Kidney epithelial cell (primary cell): ENCODE data around the gene TMEM81. TPM values are rescaled to one million over a fixed set of nuclear protein-coding genes. Genes with fewer than 3 reads are reported as not detected.

Source experiments
- DNase-seq: peaks from one replicate; pipeline ENCODE4 v3.0.0-alpha.2; 2010; ENCODE audit warnings: low read depth
- H3K27me3 ChIP-seq: 2 replicates; pipeline ENCODE4 v1.6.0; 2011; ENCODE audit warnings: low read length; ENCODE audit not compliant: control insufficient read depth, insufficient read depth
- H3K36me3 ChIP-seq: 2 replicates; pipeline ENCODE4 v1.5.1; 2011; ENCODE audit warnings: low read length; ENCODE audit not compliant: control insufficient read depth, insufficient read depth
- H3K4me3 ChIP-seq: 2 replicates; pipeline ENCODE4 v1.5.1; 2011; ENCODE audit warnings: low read depth, mild to moderate bottlenecking, control low read depth, low read length
- CTCF ChIP-seq: IDR thresholded peaks from 2 replicates; pipeline ENCODE4 v1.5.1; 2011; ENCODE audit warnings: mild to moderate bottlenecking, moderate library complexity, low read length, control low read depth, inconsistent platforms; ENCODE audit not compliant: insufficient read depth, poor library complexity, severe bottlenecking
- total RNA-seq: library from RNA; depleted of rRNA; stranded (reverse); fragments of >200 nt; gene quantifications from 2 replicates; pipeline ENCODE4 v1.2.3, GENCODE V29; 2015

The TMEM81 gene
- total RNA-seq, 1 donor from 2014 or later = 3.0 TPM

DNA sequence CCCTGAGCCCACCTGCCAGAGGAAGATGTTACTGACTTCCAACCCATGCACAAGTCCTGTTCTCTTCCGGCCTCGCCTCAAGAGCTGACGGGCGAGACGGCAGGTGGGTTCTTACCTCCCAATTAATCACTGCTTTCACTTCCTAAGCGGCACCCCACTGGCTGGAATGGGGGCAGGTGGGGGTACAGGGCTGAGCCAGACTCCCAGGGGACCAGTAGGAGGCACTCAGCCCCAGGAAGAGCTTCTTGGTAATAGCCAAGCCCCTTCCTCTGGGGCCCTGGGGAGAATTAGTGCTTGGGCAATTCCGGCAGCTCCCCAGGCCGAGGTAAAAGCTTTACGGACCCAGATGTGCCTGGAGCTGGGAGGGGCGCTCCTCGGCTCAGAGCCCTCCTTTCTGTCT lies 31.6 kb downstream of the TMEM81 start:
- peaks cover 29% of the 10 kb centered on the region for H3K27me3 ChIP-seq
- H3K4me3 ChIP-seq = no peak overlapping the region
- no peak for DNase-seq
- TF ChIP-seq CTCF = no peak
- no peaks in the 10 kb centered on the region for H3K36me3 ChIP-seq

DNA sequence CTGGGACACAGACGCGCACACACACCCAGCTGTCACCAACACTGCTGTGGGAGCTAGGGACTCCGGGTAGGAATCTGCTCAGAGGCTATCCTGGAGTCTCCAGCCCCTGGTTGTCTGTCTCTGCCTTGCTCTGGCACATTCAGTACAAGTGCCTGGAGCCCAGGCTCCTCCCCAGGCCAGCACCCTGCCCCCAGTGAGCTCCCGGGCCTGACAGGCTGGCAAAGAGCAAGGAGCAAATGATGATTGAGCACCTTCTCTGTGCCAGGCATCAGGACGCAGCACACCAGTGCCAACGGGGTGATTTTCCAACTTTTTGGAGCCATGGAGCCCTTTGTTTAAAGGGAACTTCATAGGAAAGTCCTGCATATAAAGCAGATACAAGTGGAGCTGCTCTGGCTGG lies 34.8 kb downstream of the TMEM81 start:
- peaks cover 49% of the 10 kb centered on the region for H3K27me3 ChIP-seq
- no peaks in the 10 kb centered on the region for H3K36me3 ChIP-seq
- no peak overlapping the region for H3K4me3 ChIP-seq
- no peak for TF ChIP-seq CTCF
- no peak for DNase-seq

DNA sequence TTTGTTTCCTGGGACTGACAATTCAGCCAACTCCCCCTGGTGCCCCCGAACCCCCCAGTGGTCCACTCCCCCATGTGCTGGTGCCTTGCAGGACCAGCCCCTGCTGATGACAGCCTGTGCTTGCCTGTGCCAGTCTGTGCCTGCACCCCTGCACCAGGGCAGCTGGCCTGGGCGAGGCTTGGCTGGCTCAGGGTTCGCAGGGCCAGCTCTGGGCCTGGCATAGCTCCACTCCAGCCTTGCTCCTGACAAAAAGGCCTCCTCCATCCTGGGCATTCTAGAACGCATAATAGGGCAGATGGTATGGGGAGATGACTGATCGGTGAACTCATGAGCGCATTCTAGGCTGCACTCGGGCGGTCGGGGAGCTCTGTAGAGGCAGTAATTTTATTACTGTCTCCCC lies 35.9 kb downstream of the TMEM81 start:
- Histone ChIP-seq H3K27me3 (peaks cover 55% of the 10 kb centered on the region), H3K36me3 (no peaks in the 10 kb centered on the region), H3K4me3 (no peak overlapping the region)
- DNase-seq = no peak
- no peak for TF ChIP-seq CTCF

- no peak for TF ChIP-seq CTCF
- Histone ChIP-seq H3K27me3 (peaks cover 60% of the 10 kb centered on the region), H3K4me3 (no peak overlapping the region)
These were observed 36.5 kb downstream of the TMEM81 start for GRCh38 chr1:205047764-205048231.

GRCh38 chr1:205046870-205047269 lies 37.4 kb downstream of the TMEM81 start:
- TF ChIP-seq CTCF = no peak
- no peaks in the 10 kb centered on the region for H3K36me3 ChIP-seq
- H3K27me3 ChIP-seq = peaks cover 63% of the 10 kb centered on the region
- no peak overlapping the region for H3K4me3 ChIP-seq
- DNase-seq = no peak

More at GRCh38 chr1:205047764-205048231, 36.5 kb downstream of the TMEM81 start:
- no peaks in the 10 kb centered on the region for H3K36me3 ChIP-seq
- no peak for DNase-seq

- Histone ChIP-seq H3K27me3 (peaks cover 74% of the 10 kb centered on the region), H3K4me3 (no peak overlapping the region), H3K36me3 (no peaks in the 10 kb centered on the region)
- DNase-seq = no peak
- TF ChIP-seq CTCF = no peak
These were observed 39.1 kb downstream of the TMEM81 start for GRCh38 chr1:205045146-205045545.
